GM04504 (cell line): ENCODE measurements around the gene FAM20C.
"Not testable (repeated sequence)": the region's sequence is repeated elsewhere in the genome, so short reads cannot be mapped to it uniquely, and the experiment has no call there.

ENCODE experiments used
- DNase-seq: peaks from one replicate; pipeline ENCODE4 v3.0.0-alpha.2; 2012; ENCODE audit warnings: low read depth

FAM20C gene

GRCh38 chr7:228610-229009 is 36.2 kb downstream of the FAM20C start:
- no peak for DNase-seq

- peak; percentile 93 for DNase-seq
Measured at GRCh38 chr7:229184-229964, 37.0 kb downstream of the FAM20C start.

GRCh38 chr7:230274-230673 is 37.9 kb downstream of the FAM20C start:
- no peak for DNase-seq

GRCh38 chr7:231030-231857 is 38.9 kb downstream of the FAM20C start:
- DNase-seq, result no peak

GRCh38 chr7:231858-232246 is 39.5 kb downstream of the FAM20C start:
- no peak for DNase-seq

- DNase-seq, result peak; percentile 54
Measured at GRCh38 chr7:232410-233248, 40.3 kb downstream of the FAM20C start.

GRCh38 chr7:233249-234035 is 41.1 kb downstream of the FAM20C start:
- DNase-seq, result peak; percentile 21

- peak; percentile 8 for DNase-seq
Measured at GRCh38 chr7:234051-234707, 41.8 kb downstream of the FAM20C start.

- DNase-seq, result peak; percentile 10
Measured at GRCh38 chr7:234708-235553, 42.6 kb downstream of the FAM20C start.

GRCh38 chr7:235576-236395 is 43.4 kb downstream of the FAM20C start:
- DNase-seq, result no peak

- no peak for DNase-seq
Measured at GRCh38 chr7:236967-237366, 44.6 kb downstream of the FAM20C start.

- no peak for DNase-seq
Measured at GRCh38 chr7:237385-237784, 45.0 kb downstream of the FAM20C start.

GRCh38 chr7:240146-240676 is 47.8 kb downstream of the FAM20C start:
- DNase-seq, result no peak

GRCh38 chr7:240887-241421 is 48.6 kb downstream of the FAM20C start:
- no peak for DNase-seq

GRCh38 chr7:241513-241912 is 49.1 kb downstream of the FAM20C start:
- DNase-seq, result no peak

GRCh38 chr7:242826-243579 is 50.6 kb downstream of the FAM20C start:
- not testable (repeated sequence) for DNase-seq

- DNase-seq, result not testable (repeated sequence)
Measured at GRCh38 chr7:243580-243978, 51.2 kb downstream of the FAM20C start.

GRCh38 chr7:244974-245373 is 52.6 kb downstream of the FAM20C start:
- DNase-seq, result no peak
